Astrocyte of the cerebellum (primary cell): ENCODE measurements around the gene ZNF628.
"Not testable (repeated sequence)": the region's sequence is repeated elsewhere in the genome, so short reads cannot be mapped to it uniquely, and the experiment has no call there.

Source experiments
- DNase-seq: peaks from one replicate; pipeline ENCODE4 v3.0.0-alpha.2; 2011; ENCODE audit warnings: low read depth
- H3K4me3 ChIP-seq: 2 replicates; pipeline ENCODE4 v1.5.1; 2011; ENCODE audit warnings: mild to moderate bottlenecking, low read depth, low read length, moderate library complexity
- in situ Hi-C: cut with HindIII; loops from 2 replicates; pipeline ENCODE4 v1.10.0; 2017; ENCODE audit warnings: low sequenced_read_pairs
- TF ChIP-seq, protein P1 (sequence below): IDR thresholded peaks from 2 replicates; pipeline ENCODE4 v1.5.1; 2012; ENCODE audit warnings: low read length, low read depth, moderate library complexity, mild to moderate bottlenecking; ENCODE audit errors: missing control alignments

Gene ZNF628

DNA sequence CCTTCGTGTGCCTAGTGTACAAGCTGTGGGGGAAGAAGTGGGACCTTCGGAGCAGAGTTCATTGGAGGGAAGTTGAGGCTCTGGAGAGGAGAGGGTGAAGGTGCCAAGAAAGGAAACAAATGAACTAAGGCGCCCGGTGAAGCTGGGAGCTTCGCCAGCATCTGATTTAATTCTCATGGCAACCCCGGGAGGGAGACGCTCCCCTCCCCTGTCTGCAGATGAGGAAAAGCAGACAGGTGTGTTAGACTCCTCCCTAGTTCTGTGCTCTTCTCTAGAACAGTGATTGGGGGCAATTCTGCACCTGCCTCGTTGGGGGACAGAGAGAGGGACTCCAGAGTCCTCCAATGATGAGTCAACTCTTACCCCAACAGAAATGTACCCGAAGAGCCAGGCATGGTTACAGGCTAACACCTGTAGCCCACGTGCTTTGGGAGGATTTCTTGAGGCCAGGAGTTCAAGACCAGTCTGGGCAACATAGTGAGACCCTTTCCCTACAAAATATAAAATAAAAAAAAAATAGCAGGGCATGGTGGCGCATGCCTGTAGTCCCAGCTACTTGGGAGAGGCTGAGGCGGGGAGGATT lies 16.0 kb downstream of the ZNF628 start:
- TF ChIP-seq, protein P1, sequence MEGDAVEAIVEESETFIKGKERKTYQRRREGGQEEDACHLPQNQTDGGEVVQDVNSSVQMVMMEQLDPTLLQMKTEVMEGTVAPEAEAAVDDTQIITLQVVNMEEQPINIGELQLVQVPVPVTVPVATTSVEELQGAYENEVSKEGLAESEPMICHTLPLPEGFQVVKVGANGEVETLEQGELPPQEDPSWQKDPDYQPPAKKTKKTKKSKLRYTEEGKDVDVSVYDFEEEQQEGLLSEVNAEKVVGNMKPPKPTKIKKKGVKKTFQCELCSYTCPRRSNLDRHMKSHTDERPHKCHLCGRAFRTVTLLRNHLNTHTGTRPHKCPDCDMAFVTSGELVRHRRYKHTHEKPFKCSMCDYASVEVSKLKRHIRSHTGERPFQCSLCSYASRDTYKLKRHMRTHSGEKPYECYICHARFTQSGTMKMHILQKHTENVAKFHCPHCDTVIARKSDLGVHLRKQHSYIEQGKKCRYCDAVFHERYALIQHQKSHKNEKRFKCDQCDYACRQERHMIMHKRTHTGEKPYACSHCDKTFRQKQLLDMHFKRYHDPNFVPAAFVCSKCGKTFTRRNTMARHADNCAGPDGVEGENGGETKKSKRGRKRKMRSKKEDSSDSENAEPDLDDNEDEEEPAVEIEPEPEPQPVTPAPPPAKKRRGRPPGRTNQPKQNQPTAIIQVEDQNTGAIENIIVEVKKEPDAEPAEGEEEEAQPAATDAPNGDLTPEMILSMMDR: no peak
- no peak for DNase-seq
- no peak overlapping the region for H3K4me3 ChIP-seq
- in situ Hi-C loops: no loop called here

DNA sequence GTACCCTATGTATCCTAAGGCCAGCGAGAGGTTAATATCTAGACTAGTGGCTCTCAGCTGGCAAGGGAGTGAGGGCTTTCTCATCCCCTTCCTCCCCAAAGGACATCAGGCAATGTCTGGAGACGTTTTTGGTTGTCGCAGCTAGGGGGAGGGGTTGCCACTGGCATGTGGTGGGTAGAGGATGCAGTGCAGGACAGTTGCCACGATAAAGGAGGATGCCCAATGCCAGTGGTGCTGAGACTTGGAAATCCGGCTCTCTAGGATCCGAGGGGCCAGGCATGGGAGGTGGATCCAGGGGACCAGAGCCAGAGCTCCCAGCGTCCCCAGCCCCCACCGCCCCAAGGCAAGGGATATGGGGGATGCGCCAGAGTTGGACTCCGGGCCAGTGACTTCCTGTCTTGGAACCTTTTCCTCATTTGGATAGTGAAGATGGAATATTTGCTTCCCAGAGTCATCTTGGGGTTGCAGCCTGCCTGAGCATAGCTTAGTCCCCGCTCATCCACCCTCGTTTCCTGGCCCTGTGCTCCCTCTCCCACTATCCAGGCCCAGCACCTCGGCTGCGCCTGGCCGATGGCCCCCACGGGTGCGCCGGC lies 16.7 kb downstream of the ZNF628 start:
- in situ Hi-C loops: no loop called here
- DNase-seq: no peak
- TF ChIP-seq, protein P1: no peak
- H3K4me3 ChIP-seq: no peak overlapping the region

DNA sequence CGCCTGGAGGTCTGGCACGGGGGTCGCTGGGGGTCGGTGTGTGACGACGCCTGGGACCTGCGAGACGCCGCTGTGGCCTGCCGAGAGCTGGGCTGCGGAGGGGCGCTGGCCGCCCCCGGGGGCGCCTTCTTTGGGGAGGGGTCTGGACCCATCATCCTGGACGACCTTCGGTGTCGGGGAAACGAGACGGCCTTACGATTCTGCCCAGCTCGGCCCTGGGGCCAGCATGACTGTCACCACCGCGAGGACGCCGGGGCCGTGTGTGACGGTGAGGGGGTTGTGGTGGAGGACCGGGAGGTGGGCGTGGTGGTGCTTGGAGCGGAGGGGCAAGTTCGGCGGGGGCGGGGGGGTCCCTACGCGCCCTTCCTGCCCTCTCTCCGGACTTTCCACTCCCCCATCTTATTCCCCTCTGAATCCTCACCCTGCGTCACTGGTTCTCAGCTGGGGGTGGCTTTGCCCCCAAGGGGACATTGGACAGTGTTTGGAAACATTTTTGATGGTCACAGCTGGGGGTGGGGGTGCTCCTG lies 17.3 kb downstream of the ZNF628 start:
- in situ Hi-C loops: no loop called here
- no peak overlapping the region for H3K4me3 ChIP-seq
- TF ChIP-seq, protein P1: no peak
- DNase-seq: no peak

DNA sequence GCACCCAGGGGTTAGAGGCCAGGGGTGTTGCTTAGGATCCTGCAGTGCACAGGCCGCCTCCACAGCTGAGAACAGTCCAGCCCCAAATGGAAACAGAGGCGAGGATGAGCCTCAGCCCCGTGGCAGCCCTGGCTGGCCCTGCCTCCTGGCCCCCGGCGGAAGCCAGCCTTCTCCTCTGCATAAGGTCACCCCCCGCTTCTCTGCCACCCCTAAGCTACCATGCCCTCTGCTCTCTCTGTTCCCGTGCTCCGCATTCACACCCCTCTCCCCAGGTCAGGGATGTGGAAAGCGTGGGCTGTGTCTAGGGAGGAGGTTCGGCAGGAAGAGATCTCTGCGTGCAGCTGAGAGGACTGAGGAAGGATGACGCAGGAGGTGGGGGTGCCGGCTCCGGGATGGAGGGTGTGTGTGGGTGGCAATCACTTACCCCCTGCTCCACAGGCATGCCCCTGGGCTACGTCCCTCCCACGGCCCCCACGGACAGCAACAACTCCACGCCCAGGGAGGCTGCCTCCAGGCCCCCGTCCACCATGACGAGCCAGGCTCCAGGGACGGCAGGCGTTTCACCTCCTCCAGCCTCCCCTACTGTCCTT lies 17.9 kb downstream of the ZNF628 start:
- no peak for DNase-seq
- in situ Hi-C loops: no loop called here
- no peak overlapping the region for H3K4me3 ChIP-seq
- TF ChIP-seq, protein P1: no peak

DNA sequence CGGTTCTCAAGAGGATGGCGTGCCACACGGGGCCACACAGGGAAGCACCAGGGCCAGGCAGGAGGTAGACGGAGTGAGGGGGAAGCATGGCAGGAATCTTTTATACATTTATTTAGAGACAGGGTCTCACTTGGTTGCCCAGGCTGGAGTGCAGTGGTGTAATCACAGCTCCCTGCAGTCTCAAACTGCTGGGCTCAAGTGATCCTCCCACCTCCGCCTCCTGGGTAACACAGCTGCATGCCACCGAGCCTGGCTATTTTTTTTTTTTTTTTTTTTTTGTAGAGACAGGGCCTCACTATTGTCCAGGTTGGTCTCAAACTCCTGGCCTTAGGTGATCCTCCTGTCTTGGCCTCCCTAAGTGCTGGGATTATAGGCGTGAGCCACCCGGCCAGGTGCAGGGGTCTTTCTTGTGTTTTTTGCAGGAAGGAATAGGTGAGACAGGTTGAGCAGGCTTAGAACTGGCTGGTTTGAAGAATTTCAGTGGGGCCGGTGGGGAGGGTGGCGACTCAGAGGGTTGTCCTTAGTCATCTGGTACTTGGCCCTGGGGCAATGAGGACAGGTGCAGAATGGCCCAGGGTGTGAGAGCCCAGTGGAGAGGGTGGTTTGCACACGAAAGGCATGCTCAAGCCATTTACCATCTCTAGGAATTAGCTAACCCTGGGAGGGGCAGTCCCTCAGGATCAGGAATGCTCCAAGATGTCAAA lies 19.4 kb downstream of the ZNF628 start:
- in situ Hi-C loops: no loop called here
- TF ChIP-seq, protein P1: no peak
- H3K4me3 ChIP-seq: no peak overlapping the region
- DNase-seq: no peak

DNA sequence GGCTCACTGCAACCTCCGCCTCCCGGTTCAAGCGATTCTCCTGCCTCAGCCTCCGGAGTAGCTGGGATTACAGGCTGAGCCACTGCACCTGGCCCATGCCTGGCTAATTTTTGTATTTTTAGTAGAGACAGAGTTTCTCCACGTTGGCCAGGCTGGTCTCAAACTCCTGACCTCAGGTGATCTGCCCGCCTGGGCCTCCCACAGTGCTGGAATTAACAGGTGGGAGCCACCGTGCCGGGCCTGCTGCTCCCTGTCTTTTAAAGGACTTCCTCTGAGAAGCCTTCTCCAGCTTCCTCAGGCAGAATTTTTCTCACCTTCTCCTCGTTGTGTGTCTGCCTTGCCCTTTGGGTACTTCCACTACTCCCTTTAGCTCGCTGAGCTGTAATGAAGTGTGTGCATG lies 20.4 kb downstream of the ZNF628 start:
- H3K4me3 ChIP-seq, DNase-seq, in situ Hi-C loops: not testable (repeated sequence)
